Activated CD8-positive, alpha-beta memory T cell treated with anti-CD3 and anti-CD28 coated beads, Interleukin-2, amount 10 ng/mL, durations not matched to agents 7 days and 5 days (primary cell): ENCODE measurements around the gene HSD17B4. TPM values are rescaled to one million over a fixed set of nuclear protein-coding genes. Genes with fewer than 3 reads are reported as not detected.
"Not testable (repeated sequence)": the region's sequence is repeated elsewhere in the genome, so short reads cannot be mapped to it uniquely, and the experiment has no call there.

Experiments used
- ATAC-seq: fragments of 150-1000 bp; cut with Tn5 transposase; one replicate; pipeline ENCODE4 v1.10.0; 2021; ENCODE audit warnings: moderate library complexity
- CTCF ChIA-PET: fragments of 350-600 bp; sonication (Branson Sonifier 250); formaldehyde crosslinking; loops from one replicate; lab custom pipeline; 2021; ENCODE audit warnings: antibody characterized with exemption; lab: Charles Lee
- DNase-seq: peaks from one replicate; pipeline ENCODE4 v3.0.0-alpha.2; 2020
- H3K27ac Mint-ChIP-seq: one replicate; pipeline ENCODE4 v1.8.0; 2021; ENCODE audit warnings: mild to moderate bottlenecking, mixed read lengths
- H3K27me3 Mint-ChIP-seq: one replicate; pipeline ENCODE4 v1.8.0; 2021; ENCODE audit warnings: mixed read lengths
- H3K36me3 Mint-ChIP-seq: one replicate; pipeline ENCODE4 v1.8.0; 2021; ENCODE audit warnings: mild to moderate bottlenecking, mixed read lengths
- H3K4me1 Mint-ChIP-seq: one replicate; pipeline ENCODE4 v1.8.0; 2021; ENCODE audit warnings: mixed read lengths
- H3K4me3 Mint-ChIP-seq: one replicate; pipeline ENCODE4 v1.8.0; 2021; ENCODE audit warnings: mild to moderate bottlenecking, moderate library complexity, mixed read lengths
- H3K9me3 Mint-ChIP-seq: one replicate; pipeline ENCODE4 v1.8.0; 2022; ENCODE audit warnings: low read depth, mixed read lengths
- total RNA-seq, 2 experiments: library from RNA; stranded (reverse); gene quantifications; one replicate each; pipeline ENCODE4 v1.2.3, GENCODE V29; 2021

The HSD17B4 gene
- 10 to 100 TPM; 62.0 to 88.0 TPM for total RNA-seq

GRCh38 chr5:119452373-119453039 lies at the start of gene HSD17B4:
TSS of gene HSD17B4 (plus strand) at chr5:119452497. CDS start at chr5:119452576, 79 bp downstream.
- ATAC-seq (peak; percentile 93), DNase-seq (peak; percentile 89)
- Mint-ChIP-seq H3K4me3 (peak within 1 kb of the TSS; percentile 88), H3K27me3 (peaks cover 6% of the 10 kb centered on the region), H3K36me3 (peaks cover 4% of the 10 kb centered on the region), H3K9me3 (no peaks in the 10 kb centered on the region), H3K4me1 (peaks cover 16% of the 10 kb centered on the region), H3K27ac (peak within 1 kb of the TSS; percentile 82)
- CTCF ChIA-PET, result interaction anchor here (1.0 to 2.0 kb wide), 4 partner anchors 17 to 464 kb away, joined by 3 to 9 read pairs (median 4); partner anchors contain the start of gene DTWD2

GRCh38 chr5:119402555-119402954 lies 49.7 kb upstream of the HSD17B4 start:
- Mint-ChIP-seq H3K27me3 (no peaks in the 10 kb centered on the region), H3K9me3 (no peaks in the 10 kb centered on the region), H3K36me3 (peaks cover 4% of the 10 kb centered on the region), H3K4me1 (peaks cover 12% of the 10 kb centered on the region), H3K27ac (no peak overlapping the region), H3K4me3 (no peak overlapping the region)
- ATAC-seq (no peak), DNase-seq (no peak)
- CTCF ChIA-PET, result interaction anchor here (0.8 to 5.3 kb wide), 2 partner anchors 9 to 11 kb away, joined by 3 to 26 read pairs; no protein-coding TSS in a partner anchor

GRCh38 chr5:119404033-119404432 lies 48.3 kb upstream of the HSD17B4 start:
- no peak overlapping the region for H3K27ac Mint-ChIP-seq
- H3K4me1 Mint-ChIP-seq, result peaks cover 5% of the 10 kb centered on the region
- H3K4me3 Mint-ChIP-seq, result no peak overlapping the region
- CTCF ChIA-PET, result no interaction called here
- ATAC-seq (no peak), DNase-seq (no peak)
- no peaks in the 10 kb centered on the region for H3K36me3 Mint-ChIP-seq
- H3K9me3 Mint-ChIP-seq, result no peaks in the 10 kb centered on the region
- no peaks in the 10 kb centered on the region for H3K27me3 Mint-ChIP-seq

GRCh38 chr5:119405419-119405818 lies 46.9 kb upstream of the HSD17B4 start:
- H3K4me3 Mint-ChIP-seq, result no peak overlapping the region

GRCh38 chr5:119406551-119407110 lies 45.7 kb upstream of the HSD17B4 start:
- no peak overlapping the region for H3K4me3 Mint-ChIP-seq
- peaks cover 24% of the 10 kb centered on the region for H3K4me1 Mint-ChIP-seq
- CTCF ChIA-PET, result no interaction called here
- H3K36me3 Mint-ChIP-seq, result no peaks in the 10 kb centered on the region
- no peak for DNase-seq
- H3K27ac Mint-ChIP-seq, result no peak overlapping the region
- no peak for ATAC-seq
- no peaks in the 10 kb centered on the region for H3K27me3 Mint-ChIP-seq
- H3K9me3 Mint-ChIP-seq, result no peaks in the 10 kb centered on the region

More at GRCh38 chr5:119405419-119405818, 46.9 kb upstream of the HSD17B4 start:
- CTCF ChIA-PET, result interaction anchor here (0.5 to 2.0 kb wide), 2 partner anchors 90 to 197 kb away, joined by 3 to 5 read pairs; no protein-coding TSS in a partner anchor
- no peaks in the 10 kb centered on the region for H3K9me3 Mint-ChIP-seq
- peaks cover 12% of the 10 kb centered on the region for H3K4me1 Mint-ChIP-seq
- no peak overlapping the region for H3K27ac Mint-ChIP-seq
- no peaks in the 10 kb centered on the region for H3K36me3 Mint-ChIP-seq
- H3K27me3 Mint-ChIP-seq, result no peaks in the 10 kb centered on the region
- DNase-seq (no peak), ATAC-seq (no peak)

GRCh38 chr5:119409235-119409815 lies 43.0 kb upstream of the HSD17B4 start:
- no peak overlapping the region for H3K4me3 Mint-ChIP-seq
- no peak overlapping the region for H3K27ac Mint-ChIP-seq
- no peak for ATAC-seq

GRCh38 chr5:119410448-119411159 lies 41.7 kb upstream of the HSD17B4 start:
- Mint-ChIP-seq H3K27me3 (peaks cover 5% of the 10 kb centered on the region), H3K36me3 (no peaks in the 10 kb centered on the region), H3K27ac (no peak overlapping the region), H3K4me3 (no peak overlapping the region), H3K9me3 (no peaks in the 10 kb centered on the region), H3K4me1 (peaks cover 31% of the 10 kb centered on the region)
- no peak for DNase-seq
- no peak for ATAC-seq
- CTCF ChIA-PET, result interaction anchor here (0.7 to 6.4 kb wide), 23 partner anchors 10 to 428 kb away, joined by 3 to 112 read pairs (median 7); partner anchors contain the start of genes DMXL1, DTWD2 and HSD17B4

More at GRCh38 chr5:119409235-119409815, 43.0 kb upstream of the HSD17B4 start:
- Mint-ChIP-seq H3K4me1 (peaks cover 31% of the 10 kb centered on the region), H3K27me3 (peaks cover 5% of the 10 kb centered on the region), H3K36me3 (no peaks in the 10 kb centered on the region), H3K9me3 (no peaks in the 10 kb centered on the region)
- CTCF ChIA-PET, result interaction anchor here (0.7 to 6.4 kb wide), 12 partner anchors 9 to 420 kb away, joined by 3 to 112 read pairs (median 3); partner anchors contain the start of gene DTWD2
- DNase-seq, result no peak

GRCh38 chr5:119411361-119412278 lies 40.7 kb upstream of the HSD17B4 start:
- no peaks in the 10 kb centered on the region for H3K36me3 Mint-ChIP-seq
- peak overlapping the region; percentile 50 for H3K27ac Mint-ChIP-seq
- peaks cover 5% of the 10 kb centered on the region for H3K27me3 Mint-ChIP-seq
- no peaks in the 10 kb centered on the region for H3K9me3 Mint-ChIP-seq
- peak overlapping the region; percentile 76 for H3K4me3 Mint-ChIP-seq
- peaks cover 31% of the 10 kb centered on the region for H3K4me1 Mint-ChIP-seq
- peak; percentile 70 for DNase-seq
- ATAC-seq, result peak; percentile 91
- CTCF ChIA-PET, result interaction anchor here (0.7 to 6.4 kb wide), 53 partner anchors 11 to 540 kb away, joined by 3 to 112 read pairs (median 5); partner anchors contain the start of genes DMXL1, DTWD2 and HSD17B4

GRCh38 chr5:119412279-119413227 lies 39.7 kb upstream of the HSD17B4 start:
- ATAC-seq, result no peak
- peak overlapping the region; percentile 76 for H3K4me3 Mint-ChIP-seq
- peaks cover 34% of the 10 kb centered on the region for H3K4me1 Mint-ChIP-seq
- CTCF ChIA-PET, result interaction anchor here (0.7 to 6.4 kb wide), 53 partner anchors 10 to 540 kb away, joined by 3 to 112 read pairs (median 5); partner anchors contain the start of genes DMXL1, DTWD2 and HSD17B4
- no peak for DNase-seq
- no peaks in the 10 kb centered on the region for H3K36me3 Mint-ChIP-seq
- no peaks in the 10 kb centered on the region for H3K9me3 Mint-ChIP-seq
- H3K27ac Mint-ChIP-seq, result no peak overlapping the region
- peaks cover 5% of the 10 kb centered on the region for H3K27me3 Mint-ChIP-seq

GRCh38 chr5:119414124-119414734 lies 38.1 kb upstream of the HSD17B4 start:
- not testable (repeated sequence) for ATAC-seq, H3K27me3 Mint-ChIP-seq, H3K9me3 Mint-ChIP-seq, H3K4me3 Mint-ChIP-seq, H3K27ac Mint-ChIP-seq, DNase-seq, H3K36me3 Mint-ChIP-seq
- H3K4me1 Mint-ChIP-seq, result peaks cover 36% of the 10 kb centered on the region
- CTCF ChIA-PET, result interaction anchor here (1.5 to 6.4 kb wide), 3 partner anchors 21 to 425 kb away, joined by 4 to 112 read pairs (median 46); partner anchors contain the start of gene DTWD2
